MM.1S (cell line): Measurements from ENCODE around the gene CHTOP.

ENCODE experiments used
- DNase-seq: peaks from one replicate; pipeline ENCODE4 v3.0.0-alpha.2; 2015
- H2AFZ ChIP-seq: fragments of 300-600 bp; sonication (generic); 2 replicates; pipeline ENCODE4 v1.6.0; 2016; ENCODE audit warnings: antibody characterized with exemption, low read length
- H3F3A ChIP-seq: fragments of 300-600 bp; sonication (generic); 2 replicates; pipeline ENCODE4 v1.6.1; 2016; ENCODE audit warnings: mild to moderate bottlenecking, antibody characterized with exemption, low read length, moderate library complexity, mixed read lengths; ENCODE audit not compliant: insufficient read depth
- H3K27ac ChIP-seq: fragments of 300-600 bp; sonication (generic); 2 replicates; pipeline ENCODE4 v1.5.1; 2016; ENCODE audit warnings: mild to moderate bottlenecking, low read length
- H3K27me3 ChIP-seq: fragments of 300-600 bp; sonication (generic); replicated peaks from 2 replicates; pipeline ENCODE4 v1.6.0; 2016; ENCODE audit warnings: low read length; ENCODE audit not compliant: insufficient read depth
- H3K36me3 ChIP-seq: fragments of 300-600 bp; sonication (generic); replicated peaks from 2 replicates; pipeline ENCODE4 v1.6.1; 2016; ENCODE audit warnings: mild to moderate bottlenecking, low read length, mixed read lengths; ENCODE audit not compliant: insufficient read depth
- H3K4me1 ChIP-seq: fragments of 300-600 bp; sonication (generic); 2 replicates; pipeline ENCODE4 v1.6.1; 2016; ENCODE audit warnings: low read length, mixed read lengths
- H3K4me2 ChIP-seq: fragments of 300-600 bp; sonication (generic); 2 replicates; pipeline ENCODE4 v1.6.0; 2016; ENCODE audit warnings: low read depth, low read length
- H3K4me3 ChIP-seq: fragments of 300-600 bp; sonication (generic); 2 replicates; pipeline ENCODE4 v1.5.1; 2016; ENCODE audit warnings: low read length, mixed read lengths
- H3K79me2 ChIP-seq: fragments of 300-600 bp; sonication (generic); 2 replicates; pipeline ENCODE4 v1.6.1; 2016; ENCODE audit warnings: mixed run types, low read length, mixed read lengths
- H3K9ac ChIP-seq: fragments of 300-600 bp; sonication (generic); 2 replicates; pipeline ENCODE4 v1.6.1; 2016; ENCODE audit warnings: low read length, mixed read lengths
- H3K9me2 ChIP-seq: fragments of 300-600 bp; sonication (generic); replicated peaks from 2 replicates; pipeline ENCODE4 v1.6.1; 2016; ENCODE audit warnings: mild to moderate bottlenecking, low read length, mixed read lengths; ENCODE audit not compliant: insufficient read depth
- H3K9me3 ChIP-seq: fragments of 300-600 bp; sonication (generic); replicated peaks from 2 replicates; pipeline ENCODE4 v1.6.1; 2016; ENCODE audit warnings: mild to moderate bottlenecking, low read length, mixed read lengths; ENCODE audit not compliant: insufficient read depth
- H4K20me1 ChIP-seq: fragments of 300-600 bp; sonication (generic); 2 replicates; pipeline ENCODE4 v1.6.1; 2016; ENCODE audit warnings: mild to moderate bottlenecking, low read length, moderate library complexity, mixed read lengths; ENCODE audit not compliant: insufficient read depth
- EZH2 ChIP-seq: fragments of 300-600 bp; sonication (generic); optimal IDR thresholded peaks from 2 replicates; pipeline ENCODE3; 2017; ENCODE audit warnings: low read depth, mild to moderate bottlenecking, antibody characterized with exemption, low read length, mixed read lengths
- EZH2phosphoT487 ChIP-seq: fragments of 300-600 bp; sonication (generic); IDR thresholded peaks from 2 replicates; pipeline ENCODE4 v1.6.1; 2018; ENCODE audit warnings: antibody characterized with exemption, low read length
- TF ChIP-seq, protein P1 (sequence below): fragments of 300-600 bp; sonication (generic); IDR thresholded peaks from 2 replicates; pipeline ENCODE4 v1.5.1; 2016; ENCODE audit warnings: antibody characterized with exemption, low read length, mixed read lengths

Gene CHTOP

DNA sequence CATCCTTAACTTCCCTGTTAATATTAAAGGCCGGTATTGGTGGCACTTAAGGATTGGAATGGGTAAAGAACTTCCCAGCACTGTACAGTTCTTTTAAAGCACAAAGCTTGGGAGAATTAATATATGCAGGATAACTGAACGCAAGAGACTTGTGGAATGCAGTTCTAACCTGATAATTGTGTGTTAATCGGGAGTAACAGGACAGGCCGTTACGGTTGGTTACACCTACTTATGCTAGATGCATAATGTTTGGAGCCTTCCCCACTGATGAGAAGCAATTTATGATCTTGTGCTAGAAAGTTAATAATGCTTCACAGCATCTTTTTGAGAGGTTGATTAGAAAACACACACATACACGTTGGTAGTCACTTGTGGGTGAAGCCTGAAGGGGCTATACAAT, 7.0 kb downstream of the CHTOP start:
- no peaks in the 10 kb centered on the region for H3K9me2 ChIP-seq
- H3K9ac ChIP-seq: no peak overlapping the region
- H2AFZ ChIP-seq: no peak overlapping the region
- H3K27ac ChIP-seq: no peak overlapping the region
- H3K9me3 ChIP-seq: no peaks in the 10 kb centered on the region
- no peak overlapping the region for H3K4me2 ChIP-seq
- H3K27me3 ChIP-seq: no peaks in the 10 kb centered on the region
- no peak for DNase-seq
- H4K20me1 ChIP-seq: no peaks in the 10 kb centered on the region
- H3K79me2 ChIP-seq: peaks cover 94% of the 10 kb centered on the region
- H3K4me1 ChIP-seq: no peaks in the 10 kb centered on the region
- H3K4me3 ChIP-seq: no peak overlapping the region
- TF ChIP-seq, protein P1, sequence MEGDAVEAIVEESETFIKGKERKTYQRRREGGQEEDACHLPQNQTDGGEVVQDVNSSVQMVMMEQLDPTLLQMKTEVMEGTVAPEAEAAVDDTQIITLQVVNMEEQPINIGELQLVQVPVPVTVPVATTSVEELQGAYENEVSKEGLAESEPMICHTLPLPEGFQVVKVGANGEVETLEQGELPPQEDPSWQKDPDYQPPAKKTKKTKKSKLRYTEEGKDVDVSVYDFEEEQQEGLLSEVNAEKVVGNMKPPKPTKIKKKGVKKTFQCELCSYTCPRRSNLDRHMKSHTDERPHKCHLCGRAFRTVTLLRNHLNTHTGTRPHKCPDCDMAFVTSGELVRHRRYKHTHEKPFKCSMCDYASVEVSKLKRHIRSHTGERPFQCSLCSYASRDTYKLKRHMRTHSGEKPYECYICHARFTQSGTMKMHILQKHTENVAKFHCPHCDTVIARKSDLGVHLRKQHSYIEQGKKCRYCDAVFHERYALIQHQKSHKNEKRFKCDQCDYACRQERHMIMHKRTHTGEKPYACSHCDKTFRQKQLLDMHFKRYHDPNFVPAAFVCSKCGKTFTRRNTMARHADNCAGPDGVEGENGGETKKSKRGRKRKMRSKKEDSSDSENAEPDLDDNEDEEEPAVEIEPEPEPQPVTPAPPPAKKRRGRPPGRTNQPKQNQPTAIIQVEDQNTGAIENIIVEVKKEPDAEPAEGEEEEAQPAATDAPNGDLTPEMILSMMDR: no peak
- no peak for TF ChIP-seq EZH2phosphoT487
- no peak for TF ChIP-seq EZH2
- peaks cover 64% of the 10 kb centered on the region for H3K36me3 ChIP-seq
- H3F3A ChIP-seq: no peaks in the 10 kb centered on the region

DNA sequence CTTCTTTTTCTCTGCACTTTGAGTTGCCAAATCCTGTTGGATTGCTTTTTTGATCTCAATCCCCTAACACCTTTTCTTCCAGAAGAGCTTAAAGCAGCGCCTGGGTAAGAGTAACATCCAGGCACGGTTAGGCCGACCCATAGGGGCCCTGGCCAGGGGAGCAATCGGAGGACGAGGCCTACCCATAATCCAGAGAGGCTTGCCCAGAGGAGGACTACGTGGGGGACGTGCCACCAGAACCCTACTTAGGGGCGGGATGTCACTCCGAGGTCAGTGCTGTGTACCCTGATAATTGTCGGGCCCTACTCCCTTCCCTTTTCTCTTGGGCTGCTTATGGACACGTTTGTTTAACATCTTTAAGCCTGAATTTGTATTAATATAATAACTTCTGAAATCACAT, 8.3 kb downstream of the CHTOP start:
- peaks cover 54% of the 10 kb centered on the region for H3K36me3 ChIP-seq
- no peak overlapping the region for H3K9ac ChIP-seq
- no peaks in the 10 kb centered on the region for H3K9me2 ChIP-seq
- no peaks in the 10 kb centered on the region for H3K9me3 ChIP-seq
- no peaks in the 10 kb centered on the region for H4K20me1 ChIP-seq
- H3F3A ChIP-seq: no peaks in the 10 kb centered on the region
- no peak for DNase-seq
- no peak overlapping the region for H3K27ac ChIP-seq
- no peak overlapping the region for H2AFZ ChIP-seq
- H3K79me2 ChIP-seq: peaks cover 80% of the 10 kb centered on the region
- H3K4me2 ChIP-seq: no peak overlapping the region
- TF ChIP-seq, protein P1: no peak
- no peak for TF ChIP-seq EZH2phosphoT487
- TF ChIP-seq EZH2: no peak
- H3K27me3 ChIP-seq: no peaks in the 10 kb centered on the region
- no peaks in the 10 kb centered on the region for H3K4me1 ChIP-seq
- no peak overlapping the region for H3K4me3 ChIP-seq

- Histone ChIP-seq H3K27me3 (no peaks in the 10 kb centered on the region), H3K4me3 (no peak overlapping the region), H3K36me3 (peaks cover 48% of the 10 kb centered on the region), H3K4me2 (no peak overlapping the region), H3K9ac (no peak overlapping the region), H3K9me3 (no peaks in the 10 kb centered on the region), H3K9me2 (no peaks in the 10 kb centered on the region), H3K4me1 (no peaks in the 10 kb centered on the region), H3K27ac (no peak overlapping the region), H4K20me1 (no peaks in the 10 kb centered on the region), H3F3A (no peaks in the 10 kb centered on the region), H2AFZ (no peak overlapping the region), H3K79me2 (peaks cover 71% of the 10 kb centered on the region)
- DNase-seq: no peak
- TF ChIP-seq, protein P1: no peak
- TF ChIP-seq EZH2 (no peak), EZH2phosphoT487 (no peak)
Measured at GRCh38 chr1:153643100-153643499, 9.2 kb downstream of the CHTOP start.
